Stimulated activated CD8-positive, alpha-beta memory T cell treated with anti-CD3 and anti-CD28 coated beads, Interleukin-15, amount 100 ng/mL, for 1 hour (primary cell): ENCODE results near the gene BCL6.

Experiments
- DNase-seq: peaks from one replicate; pipeline ENCODE4 v3.0.0-alpha.2; 2020; ENCODE audit warnings: low read depth

The BCL6 gene

GRCh38 chr3:187759601-187760000, 14.3 kb upstream of the BCL6 start:
- no peak for DNase-seq

- no peak for DNase-seq
These were observed 13.2 kb upstream of the BCL6 start for GRCh38 chr3:187758318-187758955.

- no peak for DNase-seq
These were observed 8.2 kb upstream of the BCL6 start for GRCh38 chr3:187753516-187753915.

- DNase-seq, result no peak
These were observed 5.3 kb upstream of the BCL6 start for GRCh38 chr3:187750513-187751123.

GRCh38 chr3:187750006-187750512, 4.8 kb upstream of the BCL6 start:
- no peak for DNase-seq

- peak; percentile 84 for DNase-seq
These were observed 2.8 kb upstream of the BCL6 start for GRCh38 chr3:187748050-187748481.

- no peak for DNase-seq
These were observed 2.2 kb upstream of the BCL6 start for GRCh38 chr3:187747506-187747905.

GRCh38 chr3:187746442-187747281, 1.4 kb upstream of the BCL6 start:
- no peak for DNase-seq

- DNase-seq, result no peak
These were observed 782 bp upstream of the BCL6 start for GRCh38 chr3:187746059-187746441.

- peak; percentile 13 for DNase-seq
These were observed 808 bp downstream of the BCL6 start for GRCh38 chr3:187744169-187745151.

GRCh38 chr3:187743195-187744141, 1.8 kb downstream of the BCL6 start:
- DNase-seq, result peak; percentile 21

- DNase-seq, result no peak
These were observed 2.7 kb downstream of the BCL6 start for GRCh38 chr3:187742351-187743171.

- DNase-seq, result peak; percentile 48
These were observed 3.6 kb downstream of the BCL6 start for GRCh38 chr3:187741403-187742350.

GRCh38 chr3:187740421-187741399, 4.6 kb downstream of the BCL6 start:
- DNase-seq, result peak; percentile 51

GRCh38 chr3:187739561-187740332, 5.5 kb downstream of the BCL6 start:
- peak; percentile 57 for DNase-seq

- no peak for DNase-seq
These were observed 6.1 kb downstream of the BCL6 start for GRCh38 chr3:187739094-187739560.
